Dermis microvascular lymphatic vessel endothelial cell (primary cell): Measurements from ENCODE around the gene AP3D1. TPM values are rescaled to one million over a fixed set of nuclear protein-coding genes. Genes with fewer than 3 reads are reported as not detected.

ENCODE experiments used
- total RNA-seq: library from RNA; depleted of rRNA; stranded (reverse); fragments of >200 nt; gene quantifications from 2 replicates; pipeline ENCODE4 v1.2.1, GENCODE V29; 2014

Gene AP3D1
- total RNA-seq, 1 donor from 2014 or later, result 57.6 TPM

Other genes with a start within 250 kb of the AP3D1 start
- 1.7 and 3.8 TPM in 2 replicates for gene ADAT3, start 246.2 kb downstream of the AP3D1 start, total RNA-seq
- gene SCAMP4, start 246.2 kb downstream of the AP3D1 start, total RNA-seq, result 18.2 and 37.9 TPM in 2 replicates
- gene CSNK1G2, start 210.4 kb downstream of the AP3D1 start, total RNA-seq, result 62.8 and 78.1 TPM in 2 replicates
- 32.5 and 52.0 TPM in 2 replicates for gene BTBD2, start 135.9 kb downstream of the AP3D1 start, total RNA-seq
- gene MKNK2, start 100.3 kb downstream of the AP3D1 start, total RNA-seq, result 105 and 109 TPM in 2 replicates
- gene MOB3A, start 55.2 kb downstream of the AP3D1 start, total RNA-seq, result 14.8 and 22.8 TPM in 2 replicates
- gene IZUMO4, start 54.7 kb downstream of the AP3D1 start, total RNA-seq, result 0.76 and 0.77 TPM in 2 replicates
- 2.7 and 4.9 TPM in 2 replicates for gene DOT1L, start 12.4 kb upstream of the AP3D1 start, total RNA-seq
- gene PLEKHJ1, start 84.8 kb upstream of the AP3D1 start, total RNA-seq, result 61.6 and 72.7 TPM in 2 replicates
- gene SF3A2, start 85.3 kb upstream of the AP3D1 start, total RNA-seq, result 44.7 and 57.9 TPM in 2 replicates
- 0.64 and 1.8 TPM in 2 replicates for gene AMH, start 97.8 kb upstream of the AP3D1 start, total RNA-seq
- not detected in 2 replicates for gene JSRP1, start 104.9 kb upstream of the AP3D1 start, total RNA-seq
- 0.13 and 0.51 TPM in 2 replicates for gene PEAK3, start 130.6 kb upstream of the AP3D1 start, total RNA-seq
- gene LINGO3, start 156.6 kb upstream of the AP3D1 start, total RNA-seq, result not detected in 2 replicates
- 90.9 and 94.4 TPM in 2 replicates for gene LSM7, start 177.0 kb upstream of the AP3D1 start, total RNA-seq
- 13.9 and 25.8 TPM in 2 replicates for gene SPPL2B, start 177.1 kb upstream of the AP3D1 start, total RNA-seq
- not detected in 2 replicates for gene TMPRSS9, start 208.7 kb upstream of the AP3D1 start, total RNA-seq